Nephron (organoid): ENCODE data around the gene SYCN.

Experiments used
- H3K27ac Mint-ChIP-seq, 3 experiments: 2 replicates each; pipeline ENCODE4 v1.8.0; 2020; ENCODE audit warnings: mixed read lengths in 3 of 3, mild to moderate bottlenecking in 2 of 3, moderate library complexity in 1 of 3
- H3K27me3 Mint-ChIP-seq: 2 replicates; pipeline ENCODE4 v1.8.0; 2021; ENCODE audit warnings: low read depth, mild to moderate bottlenecking, moderate library complexity, mixed read lengths
- H3K36me3 Mint-ChIP-seq: 2 replicates; pipeline ENCODE4 v1.8.0; 2020; ENCODE audit warnings: low read depth, mixed read lengths
- H3K4me1 Mint-ChIP-seq: 2 replicates; pipeline ENCODE4 v1.8.0; 2020; ENCODE audit warnings: mixed read lengths
- H3K4me3 Mint-ChIP-seq, 3 experiments: 2 replicates each; pipeline ENCODE4 v1.8.0; 2020; ENCODE audit warnings: mild to moderate bottlenecking in 3 of 3, mixed read lengths in 3 of 3, moderate library complexity in 2 of 3
- H3K9me3 Mint-ChIP-seq: 2 replicates; pipeline ENCODE4 v1.8.0; 2020; ENCODE audit warnings: mixed read lengths
- TF ChIP-seq, protein P1 (sequence below), 3 experiments: fragments of 200-600 bp; sonication (generic); IDR thresholded peaks; one replicate each; pipeline ENCODE4 v1.5.0; 2021; ENCODE audit warnings: antibody characterized with exemption in 3 of 3; ENCODE audit not compliant: unreplicated experiment in 3 of 3

The SYCN gene

GRCh38 chr19:39196860-39197562, 7.1 kb downstream of the SYCN start, which contains the start of gene NCCRP1:
Gene NCCRP1 (plus strand): TSS chr19:39196964. CDS start chr19:39196983, 19 bp downstream.
- TF ChIP-seq, protein P1, sequence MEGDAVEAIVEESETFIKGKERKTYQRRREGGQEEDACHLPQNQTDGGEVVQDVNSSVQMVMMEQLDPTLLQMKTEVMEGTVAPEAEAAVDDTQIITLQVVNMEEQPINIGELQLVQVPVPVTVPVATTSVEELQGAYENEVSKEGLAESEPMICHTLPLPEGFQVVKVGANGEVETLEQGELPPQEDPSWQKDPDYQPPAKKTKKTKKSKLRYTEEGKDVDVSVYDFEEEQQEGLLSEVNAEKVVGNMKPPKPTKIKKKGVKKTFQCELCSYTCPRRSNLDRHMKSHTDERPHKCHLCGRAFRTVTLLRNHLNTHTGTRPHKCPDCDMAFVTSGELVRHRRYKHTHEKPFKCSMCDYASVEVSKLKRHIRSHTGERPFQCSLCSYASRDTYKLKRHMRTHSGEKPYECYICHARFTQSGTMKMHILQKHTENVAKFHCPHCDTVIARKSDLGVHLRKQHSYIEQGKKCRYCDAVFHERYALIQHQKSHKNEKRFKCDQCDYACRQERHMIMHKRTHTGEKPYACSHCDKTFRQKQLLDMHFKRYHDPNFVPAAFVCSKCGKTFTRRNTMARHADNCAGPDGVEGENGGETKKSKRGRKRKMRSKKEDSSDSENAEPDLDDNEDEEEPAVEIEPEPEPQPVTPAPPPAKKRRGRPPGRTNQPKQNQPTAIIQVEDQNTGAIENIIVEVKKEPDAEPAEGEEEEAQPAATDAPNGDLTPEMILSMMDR (IDR thresholded peaks at IDR 0.05; ENCODE audit: unreplicated experiment in 3 of 3): no peak
- Mint-ChIP-seq H3K9me3 (no peaks in the 10 kb centered on the region), H3K27me3 (peaks cover 69% of the 10 kb centered on the region), H3K4me1 (peaks cover 5% of the 10 kb centered on the region), H3K4me3 (peak within 1 kb of the TSS in 2 of 3 experiments; percentile 33 to 55), H3K27ac (peak within 1 kb of the TSS in 1 of 3 experiments; percentile 4), H3K36me3 (no peaks in the 10 kb centered on the region)

- no peak overlapping the region for H3K4me3 Mint-ChIP-seq
- H3K36me3 Mint-ChIP-seq: no peaks in the 10 kb centered on the region
- H3K9me3 Mint-ChIP-seq: no peaks in the 10 kb centered on the region
- peaks cover 5% of the 10 kb centered on the region for H3K4me1 Mint-ChIP-seq
- H3K27ac Mint-ChIP-seq: no peak overlapping the region
- TF ChIP-seq, protein P1 (IDR thresholded peaks at IDR 0.05; ENCODE audit: unreplicated experiment in 3 of 3): no peak
- peaks cover 62% of the 10 kb centered on the region for H3K27me3 Mint-ChIP-seq
Observed at GRCh38 chr19:39196320-39196719, 7.7 kb downstream of the SYCN start.

- TF ChIP-seq, protein P1 (IDR thresholded peaks at IDR 0.05; ENCODE audit: unreplicated experiment in 3 of 3): no peak
- H3K27me3 Mint-ChIP-seq: peaks cover 56% of the 10 kb centered on the region
- no peak overlapping the region for H3K27ac Mint-ChIP-seq
- H3K4me3 Mint-ChIP-seq: no peak overlapping the region
- peaks cover 5% of the 10 kb centered on the region for H3K4me1 Mint-ChIP-seq
- H3K36me3 Mint-ChIP-seq: no peaks in the 10 kb centered on the region
- H3K9me3 Mint-ChIP-seq: no peaks in the 10 kb centered on the region
Observed at GRCh38 chr19:39195755-39196154, 8.3 kb downstream of the SYCN start.

DNA sequence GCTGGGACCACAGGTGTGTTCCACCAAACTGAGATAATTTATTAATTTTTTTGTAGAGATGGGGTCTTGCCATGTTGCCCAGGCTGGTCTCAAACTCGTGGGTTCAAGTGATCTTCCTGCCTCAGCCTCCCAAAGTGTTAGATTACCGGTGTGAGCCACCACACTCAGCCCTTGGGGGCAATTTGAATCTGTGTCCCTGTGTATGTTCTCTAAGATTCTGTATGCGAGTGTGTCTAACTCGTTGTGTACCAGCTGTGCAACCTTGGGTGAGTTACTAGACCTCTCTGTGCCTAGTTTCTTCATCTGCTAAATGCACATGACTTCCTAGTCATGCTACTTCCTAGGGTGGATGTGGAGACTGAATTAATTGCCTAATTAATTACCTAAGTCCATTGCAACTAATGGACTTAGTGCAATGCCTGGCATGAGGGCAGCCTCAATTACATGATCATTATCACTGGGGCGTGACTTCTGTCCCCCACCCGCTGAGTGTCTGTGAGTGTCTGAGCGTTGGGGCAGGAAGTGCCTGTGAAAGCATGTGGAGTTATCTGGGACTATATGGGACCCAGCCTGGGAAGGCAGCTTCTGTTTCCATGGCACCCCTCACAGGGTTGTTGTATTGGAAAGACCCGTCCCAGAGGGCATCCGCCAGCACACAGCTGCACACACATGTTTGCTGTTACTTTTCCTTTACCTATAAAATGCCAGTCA, 9.1 kb downstream of the SYCN start:
- TF ChIP-seq, protein P1 (IDR thresholded peaks at IDR 0.05; ENCODE audit: unreplicated experiment in 3 of 3): no peak
- H3K4me1 Mint-ChIP-seq: peaks cover 5% of the 10 kb centered on the region
- H3K36me3 Mint-ChIP-seq: no peaks in the 10 kb centered on the region
- peaks cover 54% of the 10 kb centered on the region for H3K27me3 Mint-ChIP-seq
- H3K9me3 Mint-ChIP-seq: no peaks in the 10 kb centered on the region
- no peak overlapping the region for H3K4me3 Mint-ChIP-seq
- H3K27ac Mint-ChIP-seq: no peak overlapping the region

- no peak overlapping the region for H3K4me3 Mint-ChIP-seq
- H3K4me1 Mint-ChIP-seq: peaks cover 5% of the 10 kb centered on the region
- peaks cover 49% of the 10 kb centered on the region for H3K27me3 Mint-ChIP-seq
Observed at GRCh38 chr19:39193803-39194202, 10.3 kb downstream of the SYCN start.

More at GRCh38 chr19:39193803-39194202, 10.3 kb downstream of the SYCN start:
- Mint-ChIP-seq H3K27ac (no peak overlapping the region), H3K36me3 (no peaks in the 10 kb centered on the region), H3K9me3 (no peaks in the 10 kb centered on the region)
- TF ChIP-seq, protein P1 (IDR thresholded peaks at IDR 0.05; ENCODE audit: unreplicated experiment in 3 of 3): no peak
